ENCODE data around the gene IST1.
"Not testable (repeated sequence)": the region's sequence is repeated elsewhere in the genome, so short reads cannot be mapped to it uniquely, and the experiment has no call there.

The IST1 gene

DNA sequence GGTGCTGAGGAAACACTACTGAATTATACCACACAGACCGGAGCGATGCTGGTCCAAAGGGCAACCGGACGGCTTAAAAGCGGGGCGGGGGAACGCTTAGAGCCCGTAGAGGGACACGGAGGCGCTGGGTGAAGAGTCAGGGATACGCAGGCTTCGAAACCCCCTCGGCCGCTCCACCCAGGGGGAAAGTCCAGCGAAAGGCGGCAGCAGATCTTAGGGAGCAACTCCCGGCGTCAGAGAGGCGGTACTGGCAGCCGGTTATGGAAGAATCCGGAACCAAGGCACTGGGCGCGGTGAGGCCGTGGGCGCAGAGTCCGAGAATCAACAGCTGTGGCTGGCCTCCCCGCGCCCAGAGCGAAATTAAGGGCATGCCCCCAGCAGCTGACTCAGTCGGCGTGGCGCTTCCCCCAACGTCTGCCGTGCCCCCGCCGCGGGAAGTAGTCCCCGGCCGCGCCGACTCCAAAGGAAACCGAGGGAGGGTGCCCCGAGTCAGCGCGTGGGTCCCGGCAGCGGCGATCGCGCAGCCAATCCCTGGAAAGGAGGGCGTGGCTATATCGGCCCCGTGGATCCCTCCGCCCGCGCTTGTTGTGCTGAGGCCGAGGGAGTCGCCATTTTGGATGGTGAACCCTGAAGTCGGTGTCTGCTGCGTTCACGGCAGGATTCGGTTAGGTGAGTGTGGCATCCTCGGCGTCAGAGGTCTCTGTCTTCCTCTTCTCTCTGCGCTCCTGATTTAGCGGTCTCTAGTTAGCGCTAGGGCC is at the start of gene IST1:
IST1 (plus strand) TSS at position 611 of the 758 bp plus-strand sequence. CDS start 20,110 bp downstream, outside the sequence.
- peak; percentile 79 for DNase-seq

- peak; percentile 47 for DNase-seq
Measured at GRCh38 chr16:71845639-71846430, 49.5 kb upstream of the IST1 start, which contains the start of gene ATXN1L. TSS of gene ATXN1L (plus strand) at chr16:71845976. CDS start at chr16:71849741, 3,765 bp downstream.

GRCh38 chr16:71846431-71846830 is 48.9 kb upstream of the IST1 start:
- peak; percentile 0 for DNase-seq

- DNase-seq = no peak
Measured at GRCh38 chr16:71847096-71847495, 48.2 kb upstream of the IST1 start.

DNA sequence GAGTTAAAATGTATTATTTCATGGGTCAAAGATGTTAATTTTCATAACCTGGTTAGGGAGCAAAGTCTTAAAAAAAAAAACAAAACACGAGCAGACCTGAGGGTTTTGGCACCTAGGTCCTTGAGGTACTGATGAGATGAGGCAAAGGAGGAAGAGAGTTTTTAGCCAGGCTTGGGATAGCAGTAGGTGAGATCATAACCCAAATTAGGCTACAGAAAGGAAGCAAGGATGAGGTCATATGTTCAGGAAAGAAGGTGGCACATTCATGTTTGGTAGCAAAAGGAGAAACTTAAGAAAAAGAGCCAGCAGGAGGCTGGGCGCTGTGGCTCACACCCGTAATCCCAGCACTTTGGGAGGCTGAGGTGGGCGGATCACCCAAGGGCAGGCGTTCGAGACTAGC is 46.7 kb upstream of the IST1 start:
- DNase-seq = no peak

DNA sequence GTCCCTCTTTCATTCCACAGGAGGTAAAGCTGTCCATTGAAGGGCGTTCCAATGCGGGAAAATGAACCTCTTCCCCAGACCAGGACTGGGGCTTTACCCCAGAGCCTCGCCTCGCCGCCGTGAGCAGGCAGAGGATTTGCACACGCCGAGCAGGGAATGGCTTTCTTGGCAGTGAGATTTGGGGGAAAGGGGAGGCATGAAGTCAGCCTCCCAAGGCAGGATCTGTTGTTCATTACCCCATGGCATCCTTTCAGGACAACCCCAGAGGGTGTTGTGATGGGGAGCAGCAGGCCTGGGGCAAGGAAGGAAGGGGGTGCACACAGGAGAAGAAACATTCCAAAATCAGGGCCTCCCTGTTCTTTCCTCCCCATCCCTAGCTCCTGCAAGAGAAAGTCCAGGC is 43.6 kb upstream of the IST1 start:
- DNase-seq = no peak

DNA sequence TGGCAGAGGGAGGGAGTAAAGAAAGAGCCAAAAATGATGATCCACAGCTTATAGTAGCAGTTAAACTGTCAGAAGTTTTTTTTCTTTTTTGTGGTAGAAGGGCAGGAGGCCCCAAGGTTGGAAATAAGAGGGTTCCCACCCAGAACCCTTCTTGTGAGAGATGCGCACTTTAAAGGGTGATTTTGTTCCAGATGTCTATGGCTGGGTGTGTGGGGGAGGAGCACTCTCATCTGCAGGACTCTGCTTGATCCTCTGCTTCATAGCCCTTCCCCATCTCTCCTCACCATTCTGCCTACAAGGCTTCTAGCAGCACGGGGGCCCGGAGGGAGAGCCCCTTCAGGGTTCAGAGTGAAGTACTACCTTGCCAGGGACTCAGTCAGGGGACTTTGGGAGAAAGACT is 43.2 kb upstream of the IST1 start:
- DNase-seq = no peak

DNA sequence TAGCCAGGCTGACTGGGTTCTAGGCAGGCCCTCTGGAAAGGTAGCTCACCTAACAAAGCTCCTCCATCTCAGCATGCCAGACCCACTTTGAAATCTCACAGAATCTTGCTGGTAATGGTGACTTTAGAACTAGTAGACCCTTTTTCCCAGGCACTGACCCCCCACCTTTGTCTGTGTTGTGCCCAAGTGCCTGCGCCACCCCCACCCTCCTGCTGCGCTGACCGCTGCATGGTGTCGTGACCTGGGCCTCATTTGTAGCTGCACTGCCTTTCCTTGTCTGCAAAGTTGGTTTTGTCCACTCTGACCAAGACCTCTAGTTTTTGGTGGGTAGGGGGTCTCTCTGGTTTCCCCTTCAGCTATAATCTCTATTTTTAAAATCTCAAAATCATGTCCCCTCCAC is 42.8 kb upstream of the IST1 start:
- DNase-seq = no peak

- no peak for DNase-seq
Measured at GRCh38 chr16:71853413-71853812, 41.9 kb upstream of the IST1 start.

DNA sequence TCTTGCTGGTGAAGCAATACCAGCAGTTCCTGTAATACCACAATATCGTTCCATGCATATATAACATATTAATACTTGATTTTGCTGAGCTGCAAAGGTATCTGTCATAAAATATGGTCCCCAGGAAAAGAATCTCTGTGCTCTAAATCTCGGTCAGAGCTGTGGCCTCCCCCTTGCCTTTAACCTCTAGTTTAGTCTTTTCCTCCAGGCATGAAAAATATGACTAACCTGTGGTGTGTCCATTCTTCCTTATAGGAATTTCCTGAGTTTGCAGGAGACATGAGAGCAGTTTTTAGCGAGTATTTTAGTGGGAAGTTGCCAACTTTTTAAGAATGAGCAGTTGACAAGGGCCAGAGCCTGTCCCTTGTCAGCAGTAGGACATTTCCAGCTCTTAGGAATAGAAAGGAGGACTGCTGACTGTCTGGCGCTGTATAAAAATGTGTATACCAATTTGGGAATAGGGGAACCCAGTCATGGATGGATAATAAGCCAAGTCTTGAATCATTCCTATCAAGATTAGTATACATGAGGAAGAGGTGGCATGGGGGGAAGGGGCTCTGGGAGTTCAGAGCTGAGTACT is 40.9 kb upstream of the IST1 start:
- no peak for DNase-seq

- no peak for DNase-seq
Measured at GRCh38 chr16:71855937-71856662, 39.2 kb upstream of the IST1 start.

DNA sequence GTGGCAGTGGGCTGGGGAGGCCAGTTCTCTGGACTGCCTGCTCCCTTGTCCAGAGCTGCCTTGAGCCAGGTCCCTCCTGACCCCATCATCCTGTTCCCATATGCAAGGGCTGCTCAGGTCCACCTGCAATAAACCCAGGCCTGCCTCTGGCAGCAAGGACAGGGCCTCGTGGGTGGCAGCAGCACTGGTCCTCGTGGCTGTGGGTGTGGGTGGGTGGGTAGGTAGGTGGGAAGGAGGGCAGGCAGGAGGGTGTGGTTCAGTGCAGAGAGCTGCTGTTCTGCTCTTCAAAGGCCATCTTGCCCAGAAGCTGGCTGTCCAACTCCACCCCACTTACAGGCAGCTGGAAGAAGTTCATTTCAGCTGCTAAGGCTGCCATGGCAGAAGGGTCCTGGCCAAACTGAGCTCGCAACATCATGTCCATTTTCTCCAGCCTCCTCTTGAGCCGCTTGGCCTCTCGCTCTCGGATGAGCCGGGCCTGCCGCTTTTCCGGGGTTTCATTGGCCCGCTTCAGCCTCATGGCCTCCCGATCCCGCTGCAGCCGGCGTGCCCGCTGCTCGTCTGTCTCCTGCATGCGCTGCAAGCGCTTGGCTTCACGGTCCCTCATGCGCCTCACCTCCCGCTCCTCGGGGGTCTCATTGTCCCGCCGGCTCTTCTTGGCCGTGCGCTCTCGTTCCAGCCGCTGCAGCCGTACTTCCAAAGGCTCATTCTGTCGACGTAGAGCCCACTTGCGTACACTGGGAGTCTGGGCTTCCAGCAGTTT is 35.4 kb upstream of the IST1 start:
- DNase-seq = no peak

DNA sequence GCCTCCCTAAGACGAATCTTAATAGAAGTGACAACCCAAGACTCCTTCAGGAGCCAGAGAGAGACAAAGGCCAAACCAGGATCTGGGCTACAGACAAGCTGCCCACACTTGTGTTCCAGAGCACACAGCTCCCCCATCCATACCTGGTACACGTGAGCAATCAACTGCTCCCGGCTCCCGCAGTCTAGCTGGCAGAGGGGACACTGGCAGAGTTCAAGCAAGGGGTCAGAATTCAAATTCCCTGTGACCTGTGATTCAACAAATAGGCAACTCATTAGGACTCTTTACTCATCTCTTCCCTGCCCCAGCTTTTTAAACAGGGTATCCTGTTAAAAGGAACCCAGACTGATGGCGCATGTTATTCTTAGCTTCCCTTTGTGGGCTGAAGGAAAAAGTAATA is 31.3 kb upstream of the IST1 start:
- no peak for DNase-seq

DNA sequence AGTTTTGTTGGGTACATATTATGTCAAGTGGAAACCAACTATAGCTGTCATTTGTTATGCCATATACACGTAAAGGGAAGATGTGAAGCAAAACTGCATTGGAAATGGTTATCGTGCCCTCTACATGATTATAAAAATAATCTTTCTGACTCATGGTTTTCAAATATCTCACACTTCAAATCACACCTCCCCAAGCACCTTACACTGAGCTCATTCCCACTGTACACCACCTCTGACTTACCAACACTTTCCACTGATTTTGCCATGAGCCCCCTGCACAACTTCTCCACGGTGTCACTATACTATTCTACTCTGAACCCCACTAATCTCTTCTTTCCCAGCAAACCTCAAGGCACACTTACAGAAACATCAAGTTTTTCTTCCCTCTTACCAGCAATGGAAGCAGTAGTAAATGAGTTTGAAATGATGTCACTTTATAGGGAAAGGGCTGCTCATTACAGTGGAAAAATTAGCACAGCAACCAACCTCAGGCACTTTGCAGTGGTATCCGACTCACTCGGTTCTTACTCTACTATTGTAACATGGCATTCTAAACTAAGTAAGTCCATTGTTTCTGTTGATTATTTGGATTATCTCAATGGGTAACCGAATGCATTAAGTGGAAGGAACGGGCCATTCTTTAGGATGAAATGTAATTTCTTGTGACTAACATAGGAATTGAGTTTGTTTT is 30.0 kb upstream of the IST1 start:
- no peak for DNase-seq

- not testable (repeated sequence) for DNase-seq
Measured at GRCh38 chr16:71867175-71867574, 28.2 kb upstream of the IST1 start.

DNA sequence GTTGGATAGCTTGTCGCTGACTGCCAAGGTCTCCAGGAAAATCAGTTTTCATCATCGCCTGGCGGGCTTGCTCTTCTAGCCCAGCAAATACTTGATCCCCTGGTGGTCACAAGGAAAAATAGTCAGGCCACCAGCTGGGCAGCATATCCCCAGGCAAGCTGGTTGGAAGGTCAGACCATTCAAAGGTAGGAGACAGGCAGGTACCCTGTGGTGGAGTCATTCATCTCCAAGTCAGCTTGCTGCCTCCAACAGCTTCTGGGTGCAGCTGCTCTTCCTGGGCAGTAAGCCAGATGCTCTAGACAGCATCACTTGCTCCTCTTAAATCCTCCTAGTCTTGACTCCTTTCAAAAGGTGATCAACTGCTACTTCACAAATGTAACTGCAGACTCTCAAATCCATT is 27.4 kb upstream of the IST1 start:
- DNase-seq = no peak

GRCh38 chr16:71869089-71869488 is 26.2 kb upstream of the IST1 start:
- no peak for DNase-seq

DNA sequence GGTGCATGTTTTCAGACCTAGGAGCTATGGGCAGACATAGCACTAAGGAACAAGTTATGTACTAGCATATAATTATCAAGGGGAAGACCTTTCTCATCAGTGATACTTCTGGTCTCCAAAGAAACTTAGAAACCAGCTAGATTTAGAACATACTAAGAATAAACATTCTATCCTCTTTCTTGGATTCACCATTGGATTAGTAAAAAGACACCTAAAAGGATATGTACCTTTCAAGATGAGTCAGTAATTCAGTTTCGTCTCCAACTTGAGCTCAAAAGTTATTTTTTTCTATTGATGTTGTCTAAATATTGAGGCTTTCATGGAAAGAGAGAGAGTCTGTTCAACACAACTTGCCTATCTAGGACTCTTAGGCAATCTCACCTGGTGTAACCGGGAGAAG is 24.5 kb upstream of the IST1 start:
- no peak for DNase-seq

- DNase-seq = no peak
Measured at GRCh38 chr16:71873199-71873598, 22.1 kb upstream of the IST1 start.

- DNase-seq = no peak
Measured at GRCh38 chr16:71878911-71879310, 16.4 kb upstream of the IST1 start.

DNA sequence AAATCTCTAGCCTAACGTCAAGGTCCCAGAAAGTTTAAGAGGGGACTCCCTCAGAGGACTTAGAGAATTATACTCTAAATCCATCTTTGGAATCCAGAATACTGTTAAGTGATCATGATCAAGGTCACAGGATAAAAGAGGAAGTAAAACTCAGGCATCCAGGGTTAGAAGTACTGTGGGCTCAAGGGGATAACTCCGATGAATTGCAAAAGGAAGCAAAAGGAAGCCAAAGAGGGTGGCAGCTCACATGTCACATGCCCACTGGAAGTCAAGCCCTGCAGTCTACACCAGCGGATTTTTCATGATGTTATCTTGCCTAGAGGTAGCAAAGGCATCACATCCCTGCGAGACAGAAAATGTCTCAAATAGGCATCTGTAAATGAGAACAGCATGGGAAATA is 15.2 kb upstream of the IST1 start:
- DNase-seq = no peak
